Measurements from ENCODE around the gene PPARG.

Gene PPARG

GRCh38 chr3:12369598-12369997, 80.7 kb downstream of the PPARG start:
- Histone ChIP-seq H3K9ac (ENCODE audit: insufficient read length, low read depth) (no peak overlapping the region), H3K9me3 (ENCODE audit: insufficient read depth, low read length) (peaks cover 5% of the 10 kb centered on the region; the same call in 1 of the 2 replicates), H3K27me3 (ENCODE audit: insufficient read depth, insufficient read length) (no peaks in the 10 kb centered on the region), H3K4me1 (ENCODE audit: insufficient read depth, insufficient read length) (no peaks in the 10 kb centered on the region), H3K4me3 (ENCODE audit: insufficient read length, low read depth) (no peak overlapping the region), H3K36me3 (ENCODE audit: insufficient read depth, insufficient read length, low read length) (no peaks in the 10 kb centered on the region)
- TF ChIP-seq ZNF274 (IDR thresholded peaks at IDR 0.05; ENCODE audit: low read depth, low read length) = no peak
- no peak for TF ChIP-seq SUZ12 (IDR thresholded peaks at IDR 0.05; ENCODE audit: extremely low read depth, insufficient read depth, insufficient read length)
- no peak for TF ChIP-seq YY1 (IDR thresholded peaks at IDR 0.05; ENCODE audit: insufficient read depth, insufficient read length)
- DNase-seq (ENCODE audit: low read depth, low spot score) = no peak

- H3K27me3 ChIP-seq (ENCODE audit: insufficient read depth, insufficient read length) = no peaks in the 10 kb centered on the region
- no peaks in the 10 kb centered on the region for H3K36me3 ChIP-seq (ENCODE audit: insufficient read depth, insufficient read length, low read length)
- H3K4me3 ChIP-seq (ENCODE audit: insufficient read length, low read depth) = no peak overlapping the region
- H3K9ac ChIP-seq (ENCODE audit: insufficient read length, low read depth) = no peak overlapping the region
- TF ChIP-seq ZNF274 (IDR thresholded peaks at IDR 0.05; ENCODE audit: low read depth, low read length) (no peak), YY1 (IDR thresholded peaks at IDR 0.05; ENCODE audit: insufficient read depth, insufficient read length) (no peak), SUZ12 (IDR thresholded peaks at IDR 0.05; ENCODE audit: extremely low read depth, insufficient read depth, insufficient read length) (no peak)
- peaks cover 5% of the 10 kb centered on the region; the same call in 1 of the 2 replicates for H3K9me3 ChIP-seq (ENCODE audit: insufficient read depth, low read length)
- DNase-seq (ENCODE audit: low read depth, low spot score) = no peak
- no peaks in the 10 kb centered on the region for H3K4me1 ChIP-seq (ENCODE audit: insufficient read depth, insufficient read length)
Measured at GRCh38 chr3:12370758-12371157, 81.9 kb downstream of the PPARG start.

- no peak overlapping the region for H3K9ac ChIP-seq (ENCODE audit: insufficient read length, low read depth)
- H3K4me3 ChIP-seq (ENCODE audit: insufficient read length, low read depth) = no peak overlapping the region
- H3K27me3 ChIP-seq (ENCODE audit: insufficient read depth, insufficient read length) = no peaks in the 10 kb centered on the region
- no peaks in the 10 kb centered on the region for H3K9me3 ChIP-seq (ENCODE audit: insufficient read depth, low read length)
- DNase-seq (ENCODE audit: low read depth, low spot score) = no peak
- H3K36me3 ChIP-seq (ENCODE audit: insufficient read depth, insufficient read length, low read length) = no peaks in the 10 kb centered on the region
- no peaks in the 10 kb centered on the region for H3K4me1 ChIP-seq (ENCODE audit: insufficient read depth, insufficient read length)
- TF ChIP-seq SUZ12 (IDR thresholded peaks at IDR 0.05; ENCODE audit: extremely low read depth, insufficient read depth, insufficient read length) = no peak
- TF ChIP-seq ZNF274 (IDR thresholded peaks at IDR 0.05; ENCODE audit: low read depth, low read length) = no peak
- no peak for TF ChIP-seq YY1 (IDR thresholded peaks at IDR 0.05; ENCODE audit: insufficient read depth, insufficient read length)
Measured at GRCh38 chr3:12371525-12372140, 82.8 kb downstream of the PPARG start.

DNA sequence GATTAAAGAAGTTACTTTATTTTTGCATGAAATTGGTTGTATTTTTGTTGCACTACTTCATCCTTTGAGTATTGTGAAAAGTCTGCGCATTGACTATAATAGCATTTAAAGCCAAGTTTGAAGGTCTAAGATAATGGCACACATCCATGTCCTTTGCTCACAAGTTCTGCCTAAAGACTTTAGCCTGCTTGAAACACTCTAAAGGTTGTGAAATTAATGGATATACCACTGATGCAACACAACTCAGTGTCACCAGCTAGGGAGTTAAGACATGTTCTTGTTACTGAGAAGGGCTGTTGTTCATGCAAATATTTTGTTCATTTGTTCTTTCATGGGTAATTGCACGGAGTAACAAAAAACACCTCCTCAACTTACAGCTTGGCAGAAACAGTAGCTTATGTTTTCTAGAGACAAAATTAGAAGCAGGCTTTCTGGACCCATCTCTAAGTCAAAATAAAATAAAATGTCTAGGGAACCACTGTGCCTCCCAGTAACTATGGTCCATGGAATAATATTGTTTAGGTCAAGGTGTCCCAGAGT, 83.9 kb downstream of the PPARG start:
- H3K9ac ChIP-seq (ENCODE audit: insufficient read length, low read depth) = no peak overlapping the region
- no peaks in the 10 kb centered on the region for H3K9me3 ChIP-seq (ENCODE audit: insufficient read depth, low read length)
- TF ChIP-seq YY1 (IDR thresholded peaks at IDR 0.05; ENCODE audit: insufficient read depth, insufficient read length) (no peak), ZNF274 (IDR thresholded peaks at IDR 0.05; ENCODE audit: low read depth, low read length) (no peak), SUZ12 (IDR thresholded peaks at IDR 0.05; ENCODE audit: extremely low read depth, insufficient read depth, insufficient read length) (no peak)
- H3K4me1 ChIP-seq (ENCODE audit: insufficient read depth, insufficient read length) = no peaks in the 10 kb centered on the region
- no peak for DNase-seq (ENCODE audit: low read depth, low spot score)
- H3K27me3 ChIP-seq (ENCODE audit: insufficient read depth, insufficient read length) = no peaks in the 10 kb centered on the region
- no peak overlapping the region for H3K4me3 ChIP-seq (ENCODE audit: insufficient read length, low read depth)
- no peaks in the 10 kb centered on the region for H3K36me3 ChIP-seq (ENCODE audit: insufficient read depth, insufficient read length, low read length)

- DNase-seq (ENCODE audit: low read depth, low spot score) = no peak
- Histone ChIP-seq H3K36me3 (ENCODE audit: insufficient read depth, insufficient read length, low read length) (no peaks in the 10 kb centered on the region), H3K4me3 (ENCODE audit: insufficient read length, low read depth) (no peak overlapping the region), H3K27me3 (ENCODE audit: insufficient read depth, insufficient read length) (no peaks in the 10 kb centered on the region), H3K9me3 (ENCODE audit: insufficient read depth, low read length) (no peaks in the 10 kb centered on the region), H3K9ac (ENCODE audit: insufficient read length, low read depth) (no peak overlapping the region), H3K4me1 (ENCODE audit: insufficient read depth, insufficient read length) (no peaks in the 10 kb centered on the region)
- TF ChIP-seq ZNF274 (IDR thresholded peaks at IDR 0.05; ENCODE audit: low read depth, low read length) (no peak), SUZ12 (IDR thresholded peaks at IDR 0.05; ENCODE audit: extremely low read depth, insufficient read depth, insufficient read length) (no peak), YY1 (IDR thresholded peaks at IDR 0.05; ENCODE audit: insufficient read depth, insufficient read length) (no peak)
Measured at GRCh38 chr3:12375572-12375971, 86.7 kb downstream of the PPARG start.

- Histone ChIP-seq H3K9ac (ENCODE audit: insufficient read length, low read depth) (no peak overlapping the region), H3K4me3 (ENCODE audit: insufficient read length, low read depth) (no peak overlapping the region), H3K9me3 (ENCODE audit: insufficient read depth, low read length) (no peaks in the 10 kb centered on the region), H3K4me1 (ENCODE audit: insufficient read depth, insufficient read length) (no peaks in the 10 kb centered on the region), H3K36me3 (ENCODE audit: insufficient read depth, insufficient read length, low read length) (no peaks in the 10 kb centered on the region), H3K27me3 (ENCODE audit: insufficient read depth, insufficient read length) (no peaks in the 10 kb centered on the region)
- no peak for DNase-seq (ENCODE audit: low read depth, low spot score)
- TF ChIP-seq YY1 (IDR thresholded peaks at IDR 0.05; ENCODE audit: insufficient read depth, insufficient read length) = no peak
Measured at GRCh38 chr3:12379640-12380429, 91.0 kb downstream of the PPARG start.

DNA sequence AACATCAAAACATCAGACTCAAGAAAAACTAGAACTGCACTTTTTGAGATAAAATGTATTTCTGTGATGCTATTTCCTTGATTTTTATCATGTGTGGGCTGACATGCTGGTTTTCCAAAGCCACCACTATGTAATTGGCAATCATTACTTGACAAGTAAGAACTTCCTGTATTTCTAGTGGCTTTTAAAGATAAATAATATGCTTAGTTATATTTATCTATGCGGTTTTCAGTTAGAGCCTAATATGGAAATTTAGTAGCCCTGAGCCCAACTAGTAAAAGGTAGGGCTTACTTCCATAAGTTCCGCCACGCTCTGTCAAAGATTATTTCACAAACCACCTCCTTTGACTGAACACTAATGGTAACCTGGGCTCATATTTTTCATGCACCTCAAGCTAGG, 91.6 kb downstream of the PPARG start:
- Histone ChIP-seq H3K4me1 (ENCODE audit: insufficient read depth, insufficient read length) (no peaks in the 10 kb centered on the region), H3K4me3 (ENCODE audit: insufficient read length, low read depth) (no peak overlapping the region), H3K27me3 (ENCODE audit: insufficient read depth, insufficient read length) (no peaks in the 10 kb centered on the region), H3K9me3 (ENCODE audit: insufficient read depth, low read length) (no peaks in the 10 kb centered on the region), H3K9ac (ENCODE audit: insufficient read length, low read depth) (no peak overlapping the region), H3K36me3 (ENCODE audit: insufficient read depth, insufficient read length, low read length) (no peaks in the 10 kb centered on the region)
- DNase-seq (ENCODE audit: low read depth, low spot score) = no peak
- TF ChIP-seq YY1 (IDR thresholded peaks at IDR 0.05; ENCODE audit: insufficient read depth, insufficient read length) (no peak), SUZ12 (IDR thresholded peaks at IDR 0.05; ENCODE audit: extremely low read depth, insufficient read depth, insufficient read length) (no peak), ZNF274 (IDR thresholded peaks at IDR 0.05; ENCODE audit: low read depth, low read length) (no peak)
